ENCODE data around the gene RBM23.
"Not testable (repeated sequence)": the region's sequence is repeated elsewhere in the genome, so short reads cannot be mapped to it uniquely, and the experiment has no call there.

The RBM23 gene

GRCh38 chr14:22926316-22926715 is 7.4 kb upstream of the RBM23 start:
- H3K27ac ChIP-seq: no peak overlapping the region
- TF ChIP-seq ZFX (IDR thresholded peaks at IDR 0.05): no peak
- no peak for TF ChIP-seq CTCF (conservative IDR thresholded peaks at IDR 0.05)

- H3K27ac ChIP-seq: no peak overlapping the region
- TF ChIP-seq ZFX (IDR thresholded peaks at IDR 0.05): no peak
- TF ChIP-seq CTCF (conservative IDR thresholded peaks at IDR 0.05): no peak
These were observed 6.6 kb upstream of the RBM23 start for GRCh38 chr14:22925513-22925912.

- no peak overlapping the region for H3K27ac ChIP-seq
- TF ChIP-seq CTCF (conservative IDR thresholded peaks at IDR 0.05) (no peak), ZFX (IDR thresholded peaks at IDR 0.05) (no peak)
These were observed 4.8 kb upstream of the RBM23 start for GRCh38 chr14:22923746-22924145.

- no peak overlapping the region for H3K27ac ChIP-seq
- no peak for TF ChIP-seq CTCF (conservative IDR thresholded peaks at IDR 0.05)
- TF ChIP-seq ZFX (IDR thresholded peaks at IDR 0.05): no peak
These were observed 3.3 kb upstream of the RBM23 start for GRCh38 chr14:22922294-22922693.

GRCh38 chr14:22920697-22921096 is 1.7 kb upstream of the RBM23 start:
- H3K27ac ChIP-seq: no peak overlapping the region
- TF ChIP-seq CTCF (conservative IDR thresholded peaks at IDR 0.05): no peak
- no peak for TF ChIP-seq ZFX (IDR thresholded peaks at IDR 0.05)

- TF ChIP-seq ZFX (IDR thresholded peaks at IDR 0.05) (no peak), CTCF (conservative IDR thresholded peaks at IDR 0.05) (no peak)
- H3K27ac ChIP-seq: peak overlapping the region; percentile 83
These were observed 612 bp upstream of the RBM23 start for GRCh38 chr14:22919601-22919921.

GRCh38 chr14:22915886-22916521 is 2.9 kb downstream of the RBM23 start:
- no peak overlapping the region for H3K27ac ChIP-seq
- TF ChIP-seq CTCF (conservative IDR thresholded peaks at IDR 0.05): no peak
- TF ChIP-seq ZFX (IDR thresholded peaks at IDR 0.05): no peak

- H3K27ac ChIP-seq: not testable (repeated sequence)
These were observed 4.1 kb downstream of the RBM23 start for GRCh38 chr14:22914836-22915235.

Data from C4-2B (cell line).